ENCODE results near the gene ASCL4.

The ASCL4 gene

GRCh38 chr12:107765316-107765715 is 9.2 kb upstream of the ASCL4 start:
- Histone ChIP-seq H3K27ac (no peak overlapping the region), H3K36me3 (replicated peaks) (no peaks in the 10 kb centered on the region), H3K27me3 (replicated peaks) (no peaks in the 10 kb centered on the region), H3K4me3 (ENCODE audit: low read depth, low read length) (no peak overlapping the region)
- no peak for DNase-seq
- in situ Hi-C loops (cut with HindIII; ENCODE audit: low pct_ligation_motif_present, low sequenced_read_pairs): no loop called here
- no peak for TF ChIP-seq CTCF (IDR thresholded peaks at IDR 0.05; ENCODE audit: low read depth, low read length, missing control alignments)

GRCh38 chr12:107767466-107767865 is 7.0 kb upstream of the ASCL4 start:
- H3K36me3 ChIP-seq (replicated peaks): no peaks in the 10 kb centered on the region
- DNase-seq: no peak
- no peaks in the 10 kb centered on the region for H3K27me3 ChIP-seq (replicated peaks)
- H3K27ac ChIP-seq: no peak overlapping the region
- in situ Hi-C loops (cut with HindIII; ENCODE audit: low pct_ligation_motif_present, low sequenced_read_pairs): no loop called here
- H3K4me3 ChIP-seq (ENCODE audit: low read depth, low read length): no peak overlapping the region
- no peak for TF ChIP-seq CTCF (IDR thresholded peaks at IDR 0.05; ENCODE audit: low read depth, low read length, missing control alignments)

- in situ Hi-C loops (cut with HindIII; ENCODE audit: low pct_ligation_motif_present, low sequenced_read_pairs): no loop called here
- no peak overlapping the region for H3K27ac ChIP-seq
- TF ChIP-seq CTCF (IDR thresholded peaks at IDR 0.05; ENCODE audit: low read depth, low read length, missing control alignments): no peak
- DNase-seq: no peak
- no peaks in the 10 kb centered on the region for H3K36me3 ChIP-seq (replicated peaks)
- H3K4me3 ChIP-seq (ENCODE audit: low read depth, low read length): no peak overlapping the region
- H3K27me3 ChIP-seq (replicated peaks): peaks cover 34% of the 10 kb centered on the region
Measured at GRCh38 chr12:107775093-107775721, 703 bp downstream of the ASCL4 start.

GRCh38 chr12:107776171-107776570 is 1.7 kb downstream of the ASCL4 start:
- DNase-seq: no peak
- in situ Hi-C loops (cut with HindIII; ENCODE audit: low pct_ligation_motif_present, low sequenced_read_pairs): no loop called here
- no peaks in the 10 kb centered on the region for H3K36me3 ChIP-seq (replicated peaks)
- peaks cover 34% of the 10 kb centered on the region for H3K27me3 ChIP-seq (replicated peaks)
- TF ChIP-seq CTCF (IDR thresholded peaks at IDR 0.05; ENCODE audit: low read depth, low read length, missing control alignments): no peak
- H3K4me3 ChIP-seq (ENCODE audit: low read depth, low read length): no peak overlapping the region
- H3K27ac ChIP-seq: no peak overlapping the region

- in situ Hi-C loops (cut with HindIII; ENCODE audit: low pct_ligation_motif_present, low sequenced_read_pairs): no loop called here
- Histone ChIP-seq H3K36me3 (replicated peaks) (no peaks in the 10 kb centered on the region), H3K27ac (no peak overlapping the region), H3K27me3 (replicated peaks) (peaks cover 32% of the 10 kb centered on the region), H3K4me3 (ENCODE audit: low read depth, low read length) (no peak overlapping the region)
- no peak for TF ChIP-seq CTCF (IDR thresholded peaks at IDR 0.05; ENCODE audit: low read depth, low read length, missing control alignments)
- DNase-seq: no peak
Measured at GRCh38 chr12:107778383-107779025, 4.0 kb downstream of the ASCL4 start.

Measured in brain microvascular endothelial cell (primary cell).